GM12872 (cell line): ENCODE results near the gene CNTROB.

Experiments
- TF ChIP-seq, protein P1 (sequence below): IDR thresholded peaks from 3 replicates; pipeline ENCODE4 v1.5.1; 2011; ENCODE audit warnings: low read depth, mild to moderate bottlenecking, low read length, moderate library complexity; ENCODE audit not compliant: insufficient read depth

Gene CNTROB

GRCh38 chr17:7894226-7894625, 37.8 kb upstream of the CNTROB start:
- TF ChIP-seq, protein P1, sequence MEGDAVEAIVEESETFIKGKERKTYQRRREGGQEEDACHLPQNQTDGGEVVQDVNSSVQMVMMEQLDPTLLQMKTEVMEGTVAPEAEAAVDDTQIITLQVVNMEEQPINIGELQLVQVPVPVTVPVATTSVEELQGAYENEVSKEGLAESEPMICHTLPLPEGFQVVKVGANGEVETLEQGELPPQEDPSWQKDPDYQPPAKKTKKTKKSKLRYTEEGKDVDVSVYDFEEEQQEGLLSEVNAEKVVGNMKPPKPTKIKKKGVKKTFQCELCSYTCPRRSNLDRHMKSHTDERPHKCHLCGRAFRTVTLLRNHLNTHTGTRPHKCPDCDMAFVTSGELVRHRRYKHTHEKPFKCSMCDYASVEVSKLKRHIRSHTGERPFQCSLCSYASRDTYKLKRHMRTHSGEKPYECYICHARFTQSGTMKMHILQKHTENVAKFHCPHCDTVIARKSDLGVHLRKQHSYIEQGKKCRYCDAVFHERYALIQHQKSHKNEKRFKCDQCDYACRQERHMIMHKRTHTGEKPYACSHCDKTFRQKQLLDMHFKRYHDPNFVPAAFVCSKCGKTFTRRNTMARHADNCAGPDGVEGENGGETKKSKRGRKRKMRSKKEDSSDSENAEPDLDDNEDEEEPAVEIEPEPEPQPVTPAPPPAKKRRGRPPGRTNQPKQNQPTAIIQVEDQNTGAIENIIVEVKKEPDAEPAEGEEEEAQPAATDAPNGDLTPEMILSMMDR = no peak

- TF ChIP-seq, protein P1 = no peak
Observed at GRCh38 chr17:7894866-7895265, 37.1 kb upstream of the CNTROB start.

DNA sequence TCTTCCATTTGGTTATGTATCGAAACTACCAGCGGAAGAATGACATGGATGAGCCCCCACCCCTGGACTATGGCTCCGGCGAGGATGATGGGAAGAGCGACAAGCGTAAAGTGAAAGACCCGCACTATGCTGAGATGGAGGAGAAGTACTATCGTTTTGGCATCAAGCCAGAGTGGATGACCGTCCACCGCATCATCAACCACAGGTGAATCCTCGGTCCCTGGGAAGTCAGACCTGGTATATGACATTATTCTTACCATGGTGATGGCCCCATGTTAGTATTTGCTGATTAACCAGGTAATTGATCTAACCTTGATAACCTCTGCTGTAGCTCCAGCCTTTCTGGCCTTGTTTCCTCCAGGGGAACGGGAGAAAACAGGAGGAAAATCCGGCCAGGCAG, 34.9 kb upstream of the CNTROB start:
- TF ChIP-seq, protein P1 = no peak

DNA sequence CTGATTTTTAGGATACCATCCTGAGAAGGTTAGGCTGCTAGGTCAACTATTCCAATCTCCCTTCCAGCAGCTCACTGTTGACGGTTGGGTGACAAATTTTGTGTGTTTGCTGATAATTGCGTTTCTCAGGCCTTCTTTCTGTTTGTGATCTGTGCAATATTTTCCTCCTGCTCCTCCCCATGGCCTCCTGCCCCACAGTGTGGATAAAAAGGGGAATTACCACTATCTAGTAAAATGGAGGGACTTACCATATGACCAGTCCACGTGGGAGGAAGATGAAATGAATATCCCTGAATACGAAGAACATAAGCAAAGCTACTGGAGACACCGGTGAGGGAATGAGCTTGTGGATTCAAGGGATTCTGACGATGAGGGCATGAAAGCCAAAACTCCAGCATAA, 34.2 kb upstream of the CNTROB start:
- TF ChIP-seq, protein P1 = no peak

DNA sequence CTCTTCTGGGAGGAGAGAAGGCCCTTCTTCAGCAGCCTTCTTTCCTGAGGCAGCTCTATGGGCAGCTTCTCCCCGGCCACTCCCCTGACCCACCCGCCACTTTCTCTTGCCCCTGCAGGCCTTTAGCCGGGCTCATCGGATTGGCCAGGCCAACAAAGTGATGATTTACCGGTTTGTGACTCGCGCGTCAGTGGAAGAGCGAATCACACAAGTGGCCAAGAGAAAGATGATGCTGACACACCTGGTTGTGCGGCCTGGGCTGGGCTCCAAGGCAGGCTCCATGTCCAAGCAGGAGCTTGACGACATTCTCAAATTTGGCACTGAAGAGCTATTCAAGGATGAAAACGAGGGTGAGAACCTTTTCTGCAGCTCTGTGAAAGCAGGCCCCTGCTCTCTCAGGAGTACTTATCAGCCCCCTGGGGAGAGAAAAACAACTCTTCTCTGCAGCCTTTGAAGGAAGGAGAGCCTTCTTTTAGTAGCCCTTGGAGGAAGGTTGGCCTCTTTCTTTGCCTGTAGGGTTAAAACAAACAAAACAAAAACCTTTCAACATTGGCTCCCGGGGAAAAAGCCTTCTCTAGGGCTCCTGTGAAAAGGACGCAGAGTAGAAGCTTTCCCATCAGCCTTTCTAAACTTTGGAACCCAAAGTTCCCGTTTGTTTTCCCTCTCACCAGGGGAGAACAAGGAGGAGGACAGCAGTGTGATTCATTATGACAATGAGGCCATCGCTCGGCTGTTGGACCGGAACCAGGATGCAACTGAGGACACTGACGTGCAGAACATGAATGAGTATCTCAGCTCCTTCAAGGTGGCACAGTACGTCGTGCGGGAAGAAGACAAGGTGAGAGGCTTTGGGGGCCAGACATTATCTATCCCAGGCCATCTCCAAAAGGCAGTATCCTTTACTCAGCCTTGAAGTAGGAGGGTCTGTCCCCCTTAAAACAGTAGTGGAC, 28.6 kb upstream of the CNTROB start:
- TF ChIP-seq, protein P1 = no peak

DNA sequence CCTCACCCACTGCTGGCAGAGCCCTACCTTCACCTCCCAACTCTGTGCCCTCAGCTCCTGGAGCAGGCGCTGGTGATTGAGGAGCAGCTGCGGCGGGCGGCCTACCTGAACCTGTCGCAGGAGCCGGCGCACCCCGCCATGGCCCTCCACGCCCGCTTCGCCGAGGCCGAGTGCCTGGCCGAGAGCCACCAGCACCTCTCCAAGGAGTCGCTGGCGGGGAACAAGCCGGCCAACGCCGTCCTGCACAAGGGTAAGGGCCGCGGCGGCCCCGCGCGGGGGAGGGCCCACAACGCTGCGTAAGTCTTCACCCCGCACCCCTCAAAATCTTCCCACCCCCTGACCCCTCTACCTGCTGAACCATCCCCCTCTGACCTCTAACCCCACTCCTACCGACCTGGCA, 22.9 kb upstream of the CNTROB start:
- TF ChIP-seq, protein P1 = no peak

DNA sequence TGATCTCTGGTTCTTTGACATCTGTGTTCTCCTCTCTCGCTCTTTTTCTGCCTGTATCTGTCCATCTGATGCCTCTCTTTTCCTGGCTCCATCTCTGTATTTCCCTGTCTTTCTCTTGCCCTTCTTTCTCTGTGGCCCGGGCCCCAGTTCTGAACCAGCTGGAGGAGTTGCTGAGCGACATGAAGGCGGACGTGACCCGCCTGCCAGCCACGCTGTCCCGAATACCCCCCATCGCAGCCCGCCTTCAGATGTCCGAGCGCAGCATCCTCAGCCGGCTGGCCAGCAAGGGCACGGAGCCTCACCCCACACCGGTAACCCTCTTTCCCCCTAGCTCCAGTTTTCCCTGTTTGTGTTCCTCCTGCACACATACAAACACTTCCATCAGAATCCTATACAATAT, 21.7 kb upstream of the CNTROB start:
- TF ChIP-seq, protein P1 = no peak
